Testis (tissue), 2 donors: ENCODE data around the gene MMP23B.

Source experiments
- POLR2A ChIP-seq: fragments of 450-650 bp; IDR thresholded peaks from one replicate; pipeline ENCODE4 v1.6.1; 2017; ENCODE audit warnings: antibody characterized with exemption, mild to moderate bottlenecking, moderate library complexity
- TF ChIP-seq, protein P1 (sequence below), 3 experiments: fragments of 450-650 bp in 2 of 3; fragments of 200-600 bp in 1 of 3; sonication (generic) in 1 of 3; IDR thresholded peaks; one replicate each; pipeline ENCODE4 v1.5.1; 2016 to 2019; ENCODE audit warnings: antibody characterized with exemption in 3 of 3, mild to moderate bottlenecking in 2 of 3, moderate library complexity in 1 of 3

DNA sequence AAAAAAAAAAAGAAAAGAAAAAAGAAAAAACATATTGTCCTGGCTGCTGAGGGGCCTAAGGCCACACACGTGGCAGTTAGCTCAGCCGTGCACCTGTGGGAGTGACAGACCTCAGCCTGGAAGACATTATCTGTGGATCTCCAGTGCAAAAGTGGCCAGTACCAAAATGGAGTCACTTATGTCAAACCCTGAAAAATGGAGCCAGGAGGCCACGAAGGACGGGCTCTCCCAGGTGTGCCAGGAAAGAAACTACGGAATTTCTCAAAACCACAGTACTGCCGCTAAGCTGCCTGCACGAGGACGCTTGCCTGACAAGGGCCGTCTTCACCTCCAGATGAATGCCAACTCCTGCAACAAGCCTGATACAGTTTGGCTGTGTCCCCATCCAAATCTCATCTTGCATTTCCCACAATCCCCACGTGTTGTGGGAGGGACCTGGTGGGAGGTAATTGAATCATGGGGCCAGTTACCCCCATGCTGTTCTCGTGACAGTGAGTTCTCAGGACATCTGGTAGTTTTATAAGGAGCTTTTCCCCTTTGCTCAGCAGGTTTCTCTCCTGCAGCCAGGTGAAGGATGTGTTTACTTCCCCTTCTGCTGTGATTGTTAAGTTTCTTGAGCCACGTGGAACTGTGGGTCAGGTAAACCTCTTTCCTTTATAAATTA, 22.0 kb upstream of the MMP23B start:
- TF ChIP-seq, protein P1, sequence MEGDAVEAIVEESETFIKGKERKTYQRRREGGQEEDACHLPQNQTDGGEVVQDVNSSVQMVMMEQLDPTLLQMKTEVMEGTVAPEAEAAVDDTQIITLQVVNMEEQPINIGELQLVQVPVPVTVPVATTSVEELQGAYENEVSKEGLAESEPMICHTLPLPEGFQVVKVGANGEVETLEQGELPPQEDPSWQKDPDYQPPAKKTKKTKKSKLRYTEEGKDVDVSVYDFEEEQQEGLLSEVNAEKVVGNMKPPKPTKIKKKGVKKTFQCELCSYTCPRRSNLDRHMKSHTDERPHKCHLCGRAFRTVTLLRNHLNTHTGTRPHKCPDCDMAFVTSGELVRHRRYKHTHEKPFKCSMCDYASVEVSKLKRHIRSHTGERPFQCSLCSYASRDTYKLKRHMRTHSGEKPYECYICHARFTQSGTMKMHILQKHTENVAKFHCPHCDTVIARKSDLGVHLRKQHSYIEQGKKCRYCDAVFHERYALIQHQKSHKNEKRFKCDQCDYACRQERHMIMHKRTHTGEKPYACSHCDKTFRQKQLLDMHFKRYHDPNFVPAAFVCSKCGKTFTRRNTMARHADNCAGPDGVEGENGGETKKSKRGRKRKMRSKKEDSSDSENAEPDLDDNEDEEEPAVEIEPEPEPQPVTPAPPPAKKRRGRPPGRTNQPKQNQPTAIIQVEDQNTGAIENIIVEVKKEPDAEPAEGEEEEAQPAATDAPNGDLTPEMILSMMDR (IDR thresholded peaks at IDR 0.05), result no peak
- TF ChIP-seq POLR2A, result no peak
